HL-60/S4 treated with retinoic acid at 250 ng/mL for 4 days and 3 days (cell line): ENCODE data around the gene CTNNAL1.
"Not testable (repeated sequence)": the region's sequence is repeated elsewhere in the genome, so short reads cannot be mapped to it uniquely, and the experiment has no call there.

Source experiments
- in situ Hi-C: fragments of 300-500 bp; cut with MboI; formaldehyde crosslinking; loops from 2 replicates; pipeline ENCODE4 v1.7.0; 2022; ENCODE audit warnings: low sequenced_read_pairs

Gene CTNNAL1, protein sequence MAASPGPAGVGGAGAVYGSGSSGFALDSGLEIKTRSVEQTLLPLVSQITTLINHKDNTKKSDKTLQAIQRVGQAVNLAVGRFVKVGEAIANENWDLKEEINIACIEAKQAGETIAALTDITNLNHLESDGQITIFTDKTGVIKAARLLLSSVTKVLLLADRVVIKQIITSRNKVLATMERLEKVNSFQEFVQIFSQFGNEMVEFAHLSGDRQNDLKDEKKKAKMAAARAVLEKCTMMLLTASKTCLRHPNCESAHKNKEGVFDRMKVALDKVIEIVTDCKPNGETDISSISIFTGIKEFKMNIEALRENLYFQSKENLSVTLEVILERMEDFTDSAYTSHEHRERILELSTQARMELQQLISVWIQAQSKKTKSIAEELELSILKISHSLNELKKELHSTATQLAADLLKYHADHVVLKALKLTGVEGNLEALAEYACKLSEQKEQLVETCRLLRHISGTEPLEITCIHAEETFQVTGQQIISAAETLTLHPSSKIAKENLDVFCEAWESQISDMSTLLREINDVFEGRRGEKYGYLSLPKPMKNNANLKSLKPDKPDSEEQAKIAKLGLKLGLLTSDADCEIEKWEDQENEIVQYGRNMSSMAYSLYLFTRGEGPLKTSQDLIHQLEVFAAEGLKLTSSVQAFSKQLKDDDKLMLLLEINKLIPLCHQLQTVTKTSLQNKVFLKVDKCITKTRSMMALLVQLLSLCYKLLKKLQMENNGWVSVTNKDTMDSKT

DNA sequence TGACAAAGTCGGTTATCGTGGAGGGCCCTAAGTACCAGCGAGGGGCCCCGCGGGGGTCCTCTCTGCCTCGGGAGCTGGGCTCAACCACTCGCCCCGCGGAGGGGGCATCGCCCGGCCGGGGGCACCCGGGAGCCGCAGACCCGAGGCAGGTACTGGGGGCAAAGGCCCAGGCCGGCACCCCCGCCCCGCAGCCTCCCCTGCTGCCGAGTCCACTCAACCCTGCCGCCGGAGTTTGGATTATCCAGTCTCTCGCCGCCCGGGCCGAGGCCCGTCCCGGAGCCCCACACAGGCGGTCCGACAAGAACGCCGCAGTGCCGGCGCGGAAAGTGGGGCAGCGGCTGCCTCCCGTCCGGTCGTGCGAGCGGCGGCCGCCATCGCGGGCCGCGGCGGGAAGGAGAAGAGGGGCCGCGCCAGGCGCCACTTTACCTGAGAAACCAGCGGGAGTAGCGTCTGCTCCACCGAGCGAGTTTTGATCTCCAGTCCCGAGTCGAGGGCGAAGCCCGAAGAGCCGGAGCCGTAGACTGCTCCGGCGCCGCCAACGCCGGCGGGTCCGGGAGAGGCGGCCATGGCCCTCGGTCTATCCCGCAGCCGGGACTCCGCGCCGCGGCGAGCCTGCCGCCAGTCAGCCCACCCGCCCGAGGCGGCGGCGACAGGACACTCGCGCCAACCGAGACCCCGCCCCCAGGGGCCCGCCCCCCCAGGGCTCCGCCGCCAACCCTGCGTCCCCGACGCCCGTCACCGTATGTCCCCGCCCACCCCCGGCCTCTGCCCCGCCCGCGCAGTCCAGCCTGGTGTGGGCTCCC is at the start of gene CTNNAL1:
Gene CTNNAL1 (minus strand): TSS at position 624 of the 803 bp plus-strand sequence. CDS start 57 bp downstream, at position 567.
- in situ Hi-C loops: no loop called here

DNA sequence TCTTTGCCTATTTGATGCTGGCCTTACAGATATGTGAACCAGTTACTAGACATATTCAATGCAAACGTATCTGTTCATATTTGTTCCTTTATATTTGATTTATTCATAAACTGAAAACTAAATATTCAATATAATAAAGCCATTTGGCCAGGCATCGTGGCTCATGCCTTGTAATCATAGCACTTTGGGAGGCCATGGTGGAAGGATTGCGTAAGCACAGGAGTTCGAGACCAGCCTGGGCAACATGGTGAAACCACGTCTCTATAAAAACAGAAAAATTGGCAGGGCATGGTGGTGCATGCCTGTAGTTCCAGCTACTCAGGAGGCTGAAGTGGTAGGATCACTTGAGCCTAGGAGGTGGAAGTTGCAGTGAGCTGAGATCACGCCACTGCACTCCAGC is 49.2 kb upstream of the CTNNAL1 start:
- in situ Hi-C loops: no loop called here

DNA sequence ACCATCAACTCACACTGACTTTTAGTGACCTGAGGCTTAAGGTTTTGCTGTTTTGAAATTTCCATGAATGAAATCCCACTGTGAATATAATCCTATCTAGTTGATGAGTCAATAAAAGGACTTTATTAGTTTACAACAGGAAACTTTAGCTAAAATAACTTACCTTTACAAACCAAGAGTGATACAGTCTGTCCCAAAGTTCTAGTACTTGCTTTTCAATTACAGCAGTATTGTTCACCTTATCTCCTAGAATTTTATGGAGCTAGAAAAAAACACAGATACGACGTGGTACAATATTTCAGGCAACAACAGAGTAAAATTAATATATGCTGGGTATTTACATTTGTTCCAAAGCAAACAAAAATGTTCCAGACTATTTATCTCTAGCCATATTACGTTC is 46.9 kb upstream of the CTNNAL1 start:
- in situ Hi-C loops: no loop called here

DNA sequence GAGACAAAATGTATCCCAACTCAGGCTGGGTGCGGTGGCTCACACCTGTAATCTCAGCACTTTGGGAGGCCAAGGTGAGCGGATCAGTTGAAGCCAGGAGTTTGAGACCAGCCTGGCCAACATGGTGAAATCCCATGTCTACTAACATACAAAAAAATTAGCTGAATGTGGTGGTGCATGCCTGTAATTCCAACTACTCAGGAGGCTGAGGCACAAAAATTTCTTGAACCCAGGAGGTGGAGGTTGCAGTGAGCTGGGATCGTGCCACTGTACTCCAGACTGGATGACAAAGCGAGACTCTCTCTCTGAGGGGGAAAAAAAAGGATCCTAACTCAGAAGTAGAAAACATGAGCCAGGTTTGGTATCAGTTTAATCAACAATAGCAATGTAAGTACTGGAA is 39.8 kb upstream of the CTNNAL1 start:
- in situ Hi-C loops: not testable (repeated sequence)

DNA sequence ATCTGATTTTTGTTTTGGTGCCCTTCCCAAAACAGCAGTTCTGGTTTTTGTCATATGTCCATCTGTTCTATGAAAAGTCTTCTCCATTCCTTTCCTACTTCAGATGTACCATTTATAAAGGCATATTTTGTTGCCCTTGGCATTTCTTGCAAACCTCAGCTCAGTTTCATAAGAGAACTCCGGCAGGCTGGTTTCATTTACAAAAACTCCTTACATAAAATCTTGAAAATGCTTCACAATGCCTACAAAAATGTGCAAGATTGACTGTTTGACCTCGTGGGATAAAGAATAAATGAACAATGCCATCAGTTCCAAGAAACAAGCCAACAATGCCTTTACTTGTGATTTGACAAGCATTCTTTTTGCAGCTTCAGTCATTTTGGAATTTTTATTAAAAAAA is 39.1 kb upstream of the CTNNAL1 start:
- in situ Hi-C loops: no loop called here

DNA sequence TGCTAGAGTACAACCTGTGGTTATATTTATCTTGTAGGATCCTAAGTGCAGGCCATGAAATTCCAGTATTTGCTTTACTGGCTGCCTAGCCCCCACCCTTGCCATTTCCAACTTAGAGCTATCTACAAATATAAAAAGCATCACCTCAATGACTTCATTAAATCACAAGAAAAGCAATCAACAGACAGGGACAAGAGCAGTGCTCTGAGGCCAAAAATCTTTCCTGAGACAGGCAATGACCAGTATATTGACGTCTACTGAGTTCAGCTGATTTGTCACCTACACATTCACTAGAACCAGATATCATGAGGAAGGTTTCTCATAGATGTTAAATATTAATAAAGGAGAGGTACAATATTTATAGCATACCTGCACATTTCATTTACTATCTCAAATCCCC is 38.4 kb upstream of the CTNNAL1 start:
- in situ Hi-C loops: no loop called here

DNA sequence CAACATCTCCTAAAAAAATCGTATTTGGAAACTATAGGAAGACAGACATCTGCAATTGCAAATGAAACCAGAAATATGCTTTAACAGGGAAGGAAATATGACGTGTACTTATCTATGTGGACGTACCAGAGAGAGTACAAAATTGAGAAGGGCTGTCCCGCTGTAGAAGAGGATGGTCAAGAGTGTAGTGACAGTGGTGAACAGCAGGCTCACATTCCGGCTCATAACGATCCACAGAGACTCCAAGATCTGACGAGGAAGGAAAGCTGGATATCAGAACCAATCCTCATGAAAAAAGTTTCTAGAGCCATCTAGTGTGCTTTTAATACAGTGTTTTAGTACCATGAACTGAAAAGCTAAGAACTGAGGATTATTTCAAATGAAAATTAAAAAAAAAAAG is 37.1 kb upstream of the CTNNAL1 start:
- in situ Hi-C loops: no loop called here

DNA sequence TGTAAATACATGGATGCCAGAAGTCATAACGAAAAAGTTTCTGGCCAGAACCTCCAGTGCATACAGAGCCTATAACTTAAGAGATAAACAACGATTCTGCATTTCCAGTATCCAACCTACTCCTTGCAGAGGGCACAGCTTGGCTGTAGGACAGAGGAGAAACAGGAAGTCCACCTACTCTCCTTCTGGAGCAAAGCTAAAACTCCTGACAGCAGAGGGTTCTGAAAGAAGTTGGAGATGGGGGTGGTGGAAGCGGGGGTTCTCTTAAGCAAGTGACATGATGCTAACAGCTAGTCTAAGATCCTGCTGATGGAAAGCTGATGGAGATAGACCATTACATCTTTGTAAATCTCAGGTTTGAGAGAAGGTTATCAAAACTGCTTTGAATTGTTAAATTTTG is 35.5 kb upstream of the CTNNAL1 start:
- in situ Hi-C loops: no loop called here

DNA sequence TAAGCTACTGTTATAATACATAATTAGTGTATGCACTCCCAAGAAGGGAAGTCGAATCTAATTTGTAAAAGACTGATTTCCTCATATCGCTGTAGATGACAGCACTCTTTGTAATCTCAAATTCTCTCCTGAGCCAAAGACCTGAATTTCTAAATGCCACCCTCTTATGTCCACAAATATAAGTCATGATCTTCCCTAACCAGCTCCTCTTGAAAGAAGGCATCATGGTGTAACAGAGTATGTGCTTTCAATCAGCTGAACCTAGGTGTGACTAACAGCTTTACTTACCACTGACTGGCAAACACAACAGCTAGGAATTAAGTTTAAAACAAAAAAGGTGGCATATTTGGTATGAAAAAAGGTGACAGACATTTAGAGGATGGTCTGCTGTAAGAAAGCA is 34.0 kb upstream of the CTNNAL1 start:
- in situ Hi-C loops: no loop called here

DNA sequence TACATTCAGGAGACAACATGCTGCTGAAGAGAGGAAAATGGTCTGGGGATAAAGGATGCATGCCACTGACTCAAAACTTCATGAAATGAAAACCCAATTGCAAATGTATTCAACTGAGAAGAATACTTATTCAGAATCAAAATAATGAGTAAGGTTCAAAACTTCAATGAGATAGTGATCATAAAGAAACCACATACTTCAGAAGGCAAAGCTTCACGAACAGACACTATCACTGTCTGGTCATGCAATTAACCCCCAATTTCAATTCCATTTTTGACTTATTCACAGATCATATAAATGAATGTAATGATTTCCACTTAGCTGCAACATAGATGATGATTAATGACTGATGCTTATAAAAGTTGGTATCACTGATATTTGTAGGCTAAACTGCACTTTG is 33.0 kb upstream of the CTNNAL1 start:
- in situ Hi-C loops: no loop called here

DNA sequence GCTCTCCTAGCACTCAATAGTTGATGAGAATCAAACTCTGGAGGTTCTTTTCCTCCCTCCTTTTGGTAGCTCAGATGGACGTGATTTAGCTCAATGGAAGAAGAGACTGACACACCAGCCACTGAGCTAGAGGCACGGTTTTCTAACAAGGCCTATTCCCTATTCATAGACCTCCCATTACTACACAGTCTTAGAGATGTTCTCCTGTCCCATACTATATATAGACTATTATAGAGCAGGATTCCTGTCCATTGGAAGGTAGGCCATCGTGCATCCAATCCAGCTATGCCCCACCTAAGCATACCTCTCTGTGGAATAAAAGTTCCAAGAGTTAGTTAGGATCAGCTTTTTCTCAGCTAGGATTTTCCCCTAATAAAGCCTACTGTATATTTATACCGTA is 30.3 kb upstream of the CTNNAL1 start:
- in situ Hi-C loops: no loop called here

DNA sequence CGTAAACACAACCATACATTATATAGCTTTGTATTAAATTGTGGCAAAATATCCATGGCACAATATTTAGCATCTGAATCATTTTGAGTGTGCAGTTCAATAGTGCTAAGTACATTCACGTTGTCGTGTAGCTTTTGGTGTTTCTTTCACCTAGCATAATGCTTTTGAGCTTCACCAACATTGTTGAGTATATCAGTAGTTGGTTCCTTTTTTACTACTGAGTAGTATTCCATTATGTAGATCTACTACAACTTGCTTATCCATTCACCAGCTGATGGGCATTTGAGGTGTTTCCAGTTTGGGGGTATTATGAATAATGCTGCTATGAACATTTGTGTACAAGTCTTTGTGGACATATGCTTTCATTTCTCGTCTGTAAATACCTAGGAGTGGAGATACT is 27.3 kb upstream of the CTNNAL1 start:
- in situ Hi-C loops: no loop called here

DNA sequence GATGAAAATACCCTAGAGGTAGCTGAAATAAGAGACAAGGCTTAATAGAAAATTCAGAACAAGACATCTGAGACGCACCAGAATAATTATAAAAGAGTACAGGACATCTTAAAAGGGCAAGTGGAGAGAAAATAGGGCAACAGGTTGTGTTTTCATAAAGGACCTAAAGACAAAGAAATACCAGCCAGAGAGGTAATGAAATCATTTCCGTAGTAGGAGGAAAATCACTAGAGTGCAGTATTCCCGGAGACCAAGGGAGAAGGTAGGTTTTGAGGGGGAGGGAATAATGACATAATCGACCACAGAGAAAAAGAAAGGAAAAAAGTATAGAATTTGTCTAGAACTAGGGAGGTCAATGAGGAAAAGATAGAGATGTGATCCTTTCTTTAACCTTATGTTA is 26.2 kb upstream of the CTNNAL1 start:
- in situ Hi-C loops: no loop called here

DNA sequence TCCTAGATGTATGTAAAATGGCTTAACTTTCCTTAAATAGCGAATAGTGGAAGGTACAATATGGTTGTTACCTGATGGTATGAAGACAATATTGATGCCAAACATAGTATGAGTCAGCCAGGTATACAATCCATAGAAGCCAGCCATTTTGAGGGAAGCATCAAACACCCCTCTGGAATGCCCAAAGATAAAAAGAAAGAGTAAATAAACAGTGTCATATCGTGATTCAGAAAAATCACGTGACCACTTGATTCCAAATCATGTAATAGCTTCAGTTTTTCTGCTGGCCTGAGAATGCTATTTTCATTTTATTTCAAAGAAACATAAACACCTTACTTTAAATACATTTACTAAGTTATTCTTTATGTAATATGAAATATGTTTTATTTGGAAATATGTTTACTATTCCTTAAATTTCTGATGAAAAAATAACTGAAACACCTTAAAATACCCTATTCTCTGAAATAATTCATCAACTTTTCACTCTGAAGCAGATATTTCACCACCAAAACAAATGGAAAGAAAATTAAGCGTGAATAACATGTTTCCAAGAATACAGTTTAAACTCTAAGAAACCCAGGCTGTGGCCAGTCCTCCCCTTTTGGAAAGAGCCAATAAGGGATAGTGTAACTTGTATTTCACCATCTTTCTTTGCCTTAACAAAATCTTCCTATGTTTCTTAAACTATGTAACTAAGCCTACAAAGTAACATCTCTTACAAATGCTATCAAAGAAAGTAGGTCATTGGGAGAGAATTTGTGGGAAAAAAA is 24.8 kb upstream of the CTNNAL1 start:
- in situ Hi-C loops: no loop called here

DNA sequence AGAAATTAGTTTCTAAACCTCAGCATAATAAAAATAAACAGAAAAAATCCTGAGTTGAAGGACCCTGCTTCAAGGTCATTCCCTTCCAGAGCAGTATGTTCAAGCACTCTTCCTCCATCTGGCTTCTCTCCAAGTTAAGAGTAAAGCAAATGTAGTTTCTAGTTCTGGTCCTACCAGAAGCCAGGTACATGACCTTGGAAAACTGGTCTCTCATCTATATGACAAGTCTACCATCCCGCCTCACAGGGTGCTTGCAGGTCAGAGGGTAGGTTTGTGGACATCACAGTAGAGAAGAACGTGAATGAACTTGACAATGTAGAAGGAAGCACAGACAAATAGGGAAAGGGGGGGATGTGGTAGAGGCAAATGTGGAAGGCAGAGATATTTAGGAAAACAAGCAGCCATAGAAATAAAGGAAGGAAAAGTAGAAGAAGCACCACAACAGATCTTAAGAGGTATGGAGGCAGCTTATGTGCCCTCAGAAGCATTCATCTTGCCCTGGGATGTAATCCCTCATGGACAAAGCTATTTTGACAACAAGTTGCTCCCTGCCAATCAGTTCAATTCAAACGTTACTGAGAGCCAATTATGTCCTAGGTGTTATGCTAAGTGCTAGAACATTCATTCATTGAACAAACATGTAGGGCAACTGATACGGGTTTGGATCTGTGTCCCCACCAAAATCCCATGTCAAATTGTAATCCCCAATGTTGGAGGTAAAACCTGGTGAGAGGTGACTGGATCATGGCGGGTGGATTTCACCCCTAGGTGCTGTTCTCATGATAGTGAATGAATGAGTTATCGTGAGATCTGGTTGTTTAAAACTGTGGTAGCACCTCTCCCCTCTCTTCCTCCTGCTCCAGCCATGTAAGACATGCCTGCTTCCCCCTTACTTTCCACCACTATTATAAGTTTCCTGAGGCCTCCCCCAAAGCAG is 23.7 kb upstream of the CTNNAL1 start:
- in situ Hi-C loops: no loop called here

DNA sequence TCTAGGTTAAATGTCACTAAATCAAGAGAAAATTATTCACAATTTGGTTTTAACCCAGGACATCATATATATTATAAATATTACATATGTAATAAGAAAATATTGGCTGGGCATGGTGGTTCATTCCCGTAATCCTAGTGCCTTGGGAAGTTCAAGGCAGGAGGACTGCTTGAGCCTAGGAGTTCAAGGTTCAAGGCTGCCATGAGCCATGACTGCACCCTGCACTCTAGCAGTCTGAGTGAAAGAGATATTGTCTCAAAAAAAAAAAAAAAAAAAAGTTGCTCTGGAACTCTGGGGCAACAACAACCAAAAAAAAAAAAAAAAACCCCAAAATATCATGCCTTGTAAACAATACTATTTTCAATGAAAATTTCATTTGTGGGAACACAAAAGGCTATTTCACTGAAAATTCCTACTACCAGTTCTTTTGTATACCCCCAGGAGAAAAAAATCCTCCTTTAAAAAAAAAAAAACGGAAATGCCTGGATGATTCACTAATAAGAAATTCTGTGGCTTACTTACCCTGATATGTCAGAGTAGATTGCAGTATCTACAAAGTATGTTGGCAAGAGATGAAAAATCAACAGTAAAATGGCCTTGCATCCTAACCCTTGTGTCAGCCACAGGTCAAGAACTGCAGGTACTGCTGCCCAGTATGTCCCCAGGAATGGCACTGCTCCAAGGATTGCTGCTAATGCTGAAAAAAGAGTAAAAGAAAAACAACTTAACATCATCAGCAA is 22.6 kb upstream of the CTNNAL1 start:
- in situ Hi-C loops: no loop called here

DNA sequence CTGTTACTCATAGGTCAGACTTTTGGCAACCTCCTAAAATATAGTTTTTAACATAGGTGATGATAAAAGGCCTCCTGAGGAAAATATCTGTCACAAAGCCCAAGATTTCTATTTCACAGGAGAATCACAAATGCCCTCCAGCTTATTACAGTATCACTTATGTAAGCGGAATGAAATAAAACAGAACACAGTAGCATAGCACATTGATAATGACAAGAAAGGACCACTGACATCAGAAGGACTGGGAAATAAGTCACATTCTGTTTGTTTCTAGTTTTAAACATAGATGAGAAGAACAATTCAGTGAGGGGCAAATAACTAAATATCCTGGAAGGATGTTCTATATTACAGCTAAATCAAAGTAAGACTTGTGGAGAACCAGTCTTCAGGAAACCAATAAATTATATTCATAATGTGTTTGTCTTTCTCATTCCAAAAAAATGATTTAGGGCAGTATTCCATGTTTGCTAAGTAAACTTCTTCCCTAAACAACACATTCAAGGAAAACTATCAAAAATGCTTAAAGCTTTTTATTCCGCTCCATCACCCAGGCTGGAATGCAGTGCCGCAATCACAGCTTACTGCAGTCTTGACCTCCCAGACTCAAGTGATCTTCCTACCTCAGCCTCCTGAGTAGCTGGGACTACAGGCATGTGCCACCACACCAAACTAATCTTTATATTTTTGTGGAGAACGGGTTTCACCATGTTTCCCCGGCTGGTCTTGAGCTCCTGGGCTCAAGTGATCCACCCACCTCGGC is 20.8 kb upstream of the CTNNAL1 start:
- in situ Hi-C loops: no loop called here

DNA sequence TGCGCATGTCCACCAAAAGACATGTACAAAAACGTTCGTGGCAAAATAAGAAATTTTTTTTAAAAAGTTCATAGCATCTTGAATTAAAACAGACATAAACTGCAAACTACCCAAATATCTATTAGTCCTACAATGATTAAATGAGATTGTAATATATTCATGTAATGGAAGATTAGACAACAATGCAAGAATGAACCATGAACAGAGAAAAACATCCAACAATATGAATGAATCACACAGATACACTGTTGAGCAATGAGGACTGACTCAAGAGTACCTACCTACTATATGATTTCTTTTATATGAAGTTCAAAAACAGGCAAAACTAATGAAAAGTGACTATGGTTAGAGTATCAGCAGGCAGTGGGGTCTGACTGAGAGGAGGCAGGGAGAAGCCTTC is 17.9 kb upstream of the CTNNAL1 start:
- in situ Hi-C loops: no loop called here
